ENCODE results near the gene GNAT1. TPM values are rescaled to one million over a fixed set of nuclear protein-coding genes. Genes with fewer than 3 reads are reported as not detected.

The GNAT1 gene
- not detected in 2 replicates for total RNA-seq (2014; rRNA removed)
- polyA plus RNA-seq (2012) = not detected

GRCh38 chr3:50190936-50191660 is at the start of gene GNAT1:
GNAT1 (plus strand) TSS chr3:50191610; CDS start chr3:50191726, 116 bp downstream.
- DNase-seq (ENCODE audit: low read depth) = no peak

GRCh38 chr3:50146316-50146901 is 45.0 kb upstream of the GNAT1 start:
- no peak for DNase-seq (ENCODE audit: low read depth)

GRCh38 chr3:50147016-50147415 is 44.4 kb upstream of the GNAT1 start:
- no peak for DNase-seq (ENCODE audit: low read depth)

- no peak for DNase-seq (ENCODE audit: low read depth)
These were observed 44.0 kb upstream of the GNAT1 start for GRCh38 chr3:50147447-50147846.

- DNase-seq (ENCODE audit: low read depth) = no peak
These were observed 43.5 kb upstream of the GNAT1 start for GRCh38 chr3:50147861-50148260.

- DNase-seq (ENCODE audit: low read depth) = no peak
These were observed 41.0 kb upstream of the GNAT1 start for GRCh38 chr3:50150404-50150750.

GRCh38 chr3:50150863-50151686 is 40.3 kb upstream of the GNAT1 start:
- no peak for DNase-seq (ENCODE audit: low read depth)

GRCh38 chr3:50151728-50152127 is 39.7 kb upstream of the GNAT1 start:
- DNase-seq (ENCODE audit: low read depth) = no peak

GRCh38 chr3:50153782-50154475 is 37.5 kb upstream of the GNAT1 start:
- DNase-seq (ENCODE audit: low read depth) = no peak

GRCh38 chr3:50154476-50154839 is 37.0 kb upstream of the GNAT1 start:
- no peak for DNase-seq (ENCODE audit: low read depth)

GRCh38 chr3:50154840-50155490 is 36.4 kb upstream of the GNAT1 start, which contains the start of gene SEMA3F:
SEMA3F (plus strand) TSS chr3:50155324; CDS start chr3:50159623, 4,299 bp downstream.
- peak; percentile 36 for DNase-seq (ENCODE audit: low read depth)

- DNase-seq (ENCODE audit: low read depth) = no peak
These were observed 35.9 kb upstream of the GNAT1 start for GRCh38 chr3:50155491-50155878.

- DNase-seq (ENCODE audit: low read depth) = no peak
These were observed 35.5 kb upstream of the GNAT1 start for GRCh38 chr3:50155891-50156290.

- DNase-seq (ENCODE audit: low read depth) = no peak
These were observed 34.6 kb upstream of the GNAT1 start for GRCh38 chr3:50156549-50157493.

GRCh38 chr3:50157827-50158529 is 33.4 kb upstream of the GNAT1 start:
- DNase-seq (ENCODE audit: low read depth) = no peak

- no peak for DNase-seq (ENCODE audit: low read depth)
These were observed 32.8 kb upstream of the GNAT1 start for GRCh38 chr3:50158530-50159146.

- DNase-seq (ENCODE audit: low read depth) = no peak
These were observed 30.8 kb upstream of the GNAT1 start for GRCh38 chr3:50160561-50160983.

GRCh38 chr3:50161320-50161719 is 30.1 kb upstream of the GNAT1 start:
- DNase-seq (ENCODE audit: low read depth) = no peak
